ENCODE results near the gene DCXR.

DNA sequence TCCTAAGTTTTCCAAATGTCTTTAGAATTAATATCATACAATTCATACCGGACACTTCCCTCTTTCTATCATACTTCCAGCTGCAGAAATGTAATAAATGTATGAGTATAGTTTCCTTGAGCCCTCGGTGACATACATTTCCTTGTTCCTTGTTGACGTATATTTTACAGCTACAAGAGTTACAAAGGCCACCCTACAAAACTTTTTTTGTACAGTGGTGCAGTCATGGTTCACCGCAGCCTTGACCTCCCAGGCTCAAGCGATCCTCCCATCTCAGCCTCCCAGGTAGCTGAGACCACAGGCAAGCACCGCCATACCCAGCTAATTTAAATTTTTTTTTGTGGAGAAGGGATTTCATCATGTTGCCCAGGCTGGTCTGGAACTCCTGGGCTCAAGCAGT lies 35.3 kb upstream of the DCXR start:
- TF ChIP-seq POLR2A (IDR thresholded peaks at IDR 0.05; ENCODE audit: low read length) (no peak), GATA1 (IDR thresholded peaks at IDR 0.05; ENCODE audit: low read depth, low read length) (no peak)
